Colonic mucosa (tissue), 4 donors: ENCODE data around the gene LENEP. TPM values are rescaled to one million over a fixed set of nuclear protein-coding genes. Genes with fewer than 3 reads are reported as not detected.

Experiments
- DNase-seq: peaks from one replicate; pipeline ENCODE4 v3.0.0-alpha.2; 2020
- H3K27ac ChIP-seq: fragments of 200-600 bp; one replicate; pipeline ENCODE4 v1.8.0; 2021
- H3K27me3 ChIP-seq: fragments of 200-600 bp; one replicate; pipeline ENCODE4 v1.8.0; 2021
- H3K36me3 ChIP-seq: fragments of 200-600 bp; one replicate; pipeline ENCODE4 v1.8.0; 2021
- H3K4me1 ChIP-seq: fragments of 200-600 bp; one replicate; pipeline ENCODE4 v1.8.0; 2021; ENCODE audit warnings: mild to moderate bottlenecking
- H3K4me3 ChIP-seq: fragments of 200-600 bp; one replicate; pipeline ENCODE4 v1.8.0; 2021
- H3K9ac ChIP-seq, 2 donors: one replicate each; pipeline ENCODE4 v1.7.0; 2013; ENCODE audit warnings: control low read depth in 2 of 2, low read depth in 2 of 2, low read length in 2 of 2
- H3K9me3 ChIP-seq: fragments of 200-600 bp; one replicate; pipeline ENCODE4 v1.8.0; 2021
- CTCF ChIP-seq: fragments of 200-600 bp; IDR thresholded peaks from one replicate; pipeline ENCODE4 v1.8.0; 2022; ENCODE audit warnings: antibody characterized with exemption, mild to moderate bottlenecking
- intact Hi-C: fragments of 100-400 bp; cut with DNase I; formaldehyde crosslinking; loops from one replicate; pipeline ENCODE4 v1.14.1; 2022
- total RNA-seq, 2 donors: library from RNA; stranded (reverse); fragmentation: NEBNext Ultra II Directional in 1 of 2; extraction: Animal tissue kit (Norgen Biotek cat#: 25700) in 1 of 2; gene quantifications; one replicate each; pipeline ENCODE4 v1.2.1, GENCODE V29; 2021
- donor health status: healthy.
- donor health status: DM: no; HTN: no; CAD: no.
- donor health status: DM: no; HTN: no; CAD: no.

LENEP gene
- total RNA-seq, 2 donors from 2014 or later, result not detected

DNA sequence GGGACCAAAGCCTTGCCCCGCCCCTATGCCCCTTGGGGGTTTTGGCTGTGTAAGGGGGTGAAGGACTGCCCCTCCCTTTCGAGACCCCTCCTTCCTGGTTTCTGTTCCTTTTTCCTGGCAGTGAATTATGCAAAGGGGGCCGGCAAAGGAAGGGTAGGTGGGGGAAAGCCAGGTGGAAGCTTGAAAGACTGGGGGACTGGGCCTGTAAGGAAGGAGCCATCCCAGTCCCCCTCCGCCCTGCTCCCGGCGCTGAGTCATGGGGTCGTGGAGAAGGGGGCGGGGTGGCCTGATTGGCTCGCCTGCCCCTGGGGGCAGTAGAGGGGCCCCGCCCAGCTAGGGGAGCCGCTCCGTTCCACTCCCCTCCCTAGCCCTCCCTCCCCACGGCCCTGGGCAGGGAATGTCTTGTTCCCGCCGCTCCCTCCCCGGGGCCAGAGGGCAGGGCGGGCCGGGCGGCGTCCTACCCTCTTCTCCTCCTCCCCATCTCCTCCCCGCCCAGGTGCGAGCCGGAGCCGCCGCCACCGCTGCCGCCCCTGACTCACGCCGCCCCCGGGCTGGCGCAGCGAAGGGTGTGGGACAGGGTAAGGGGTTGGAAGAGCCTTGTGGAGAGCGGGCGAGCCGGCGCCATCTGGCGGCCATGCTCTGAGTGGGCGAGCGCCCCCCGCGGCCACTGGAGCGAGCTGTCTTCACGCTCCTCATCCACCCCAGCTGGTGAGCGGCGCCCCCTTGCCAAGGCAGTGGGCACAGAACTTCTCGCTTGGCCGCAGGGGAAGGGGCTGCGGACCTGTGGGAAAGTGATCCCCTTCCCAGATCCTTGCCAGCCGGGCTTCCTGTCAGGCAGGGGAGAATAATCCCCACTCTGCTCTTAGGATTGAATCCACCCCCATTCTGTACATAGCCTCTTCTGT lies 23.9 kb downstream of the LENEP start:
- intact Hi-C loops, result no loop called here
- Histone ChIP-seq H3K9me3 (no peaks in the 10 kb centered on the region), H3K27me3 (no peaks in the 10 kb centered on the region), H3K36me3 (peaks cover 13% of the 10 kb centered on the region), H3K4me1 (peaks cover 31% of the 10 kb centered on the region), H3K4me3 (peak overlapping the region; percentile 37), H3K9ac (peak overlapping the region; percentile 83 to 86), H3K27ac (peak overlapping the region; percentile 80)
- peak; percentile 96 for DNase-seq
- TF ChIP-seq CTCF, result peak; percentile 99

DNA sequence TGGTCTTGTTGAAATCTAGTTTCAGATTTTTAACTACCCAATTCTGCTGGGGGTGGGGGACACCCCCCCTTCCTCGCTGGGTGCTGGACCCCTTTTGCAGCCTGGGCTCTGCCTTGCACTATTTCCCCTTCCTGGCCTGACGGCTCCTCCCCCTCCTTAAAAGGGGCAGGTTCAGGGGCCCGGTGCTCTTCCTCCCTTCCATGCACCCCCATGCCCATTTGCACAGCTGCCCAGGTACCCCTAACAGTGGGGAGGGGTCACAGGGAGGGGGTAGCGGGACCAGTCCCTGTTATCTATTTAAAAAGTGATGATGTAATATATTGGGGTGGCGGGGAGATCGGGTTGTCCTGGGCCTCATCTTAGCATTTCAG lies 24.5 kb downstream of the LENEP start:
- Histone ChIP-seq H3K36me3 (peaks cover 13% of the 10 kb centered on the region), H3K9ac (peak overlapping the region; percentile 83 to 86)
- intact Hi-C loops, result no loop called here

GRCh38 chr1:155018617-155019348 lies 25.4 kb downstream of the LENEP start:
- Histone ChIP-seq H3K4me3 (no peak overlapping the region), H3K9me3 (no peaks in the 10 kb centered on the region), H3K36me3 (peaks cover 13% of the 10 kb centered on the region), H3K4me1 (peaks cover 16% of the 10 kb centered on the region), H3K9ac (peak overlapping the region in 1 of 2 donors; percentile 2), H3K27ac (no peak overlapping the region), H3K27me3 (no peaks in the 10 kb centered on the region)
- intact Hi-C loops, result no loop called here
- no peak for TF ChIP-seq CTCF
- no peak for DNase-seq

More for the DNA sequence above, 24.5 kb downstream of the LENEP start:
- H3K27me3 ChIP-seq, result no peaks in the 10 kb centered on the region
- H3K4me3 ChIP-seq, result peak overlapping the region; percentile 37
- no peak for TF ChIP-seq CTCF
- no peaks in the 10 kb centered on the region for H3K9me3 ChIP-seq
- peak overlapping the region; percentile 80 for H3K27ac ChIP-seq
- no peak for DNase-seq
- peaks cover 25% of the 10 kb centered on the region for H3K4me1 ChIP-seq

GRCh38 chr1:155019377-155020245 lies 26.2 kb downstream of the LENEP start:
- Histone ChIP-seq H3K9me3 (no peaks in the 10 kb centered on the region), H3K9ac (no peak overlapping the region), H3K36me3 (peaks cover 7% of the 10 kb centered on the region), H3K27ac (no peak overlapping the region), H3K4me3 (no peak overlapping the region), H3K4me1 (peaks cover 16% of the 10 kb centered on the region), H3K27me3 (no peaks in the 10 kb centered on the region)
- intact Hi-C loops, result no loop called here
- no peak for TF ChIP-seq CTCF
- DNase-seq, result no peak
